ENCODE data around the gene AHCYL1. TPM values are rescaled to one million over a fixed set of nuclear protein-coding genes. Genes with fewer than 3 reads are reported as not detected.

Gene AHCYL1
- total and polyA plus RNA-seq, 12 donors, result 21.9 to 58.9 (median 47.4) TPM

DNA sequence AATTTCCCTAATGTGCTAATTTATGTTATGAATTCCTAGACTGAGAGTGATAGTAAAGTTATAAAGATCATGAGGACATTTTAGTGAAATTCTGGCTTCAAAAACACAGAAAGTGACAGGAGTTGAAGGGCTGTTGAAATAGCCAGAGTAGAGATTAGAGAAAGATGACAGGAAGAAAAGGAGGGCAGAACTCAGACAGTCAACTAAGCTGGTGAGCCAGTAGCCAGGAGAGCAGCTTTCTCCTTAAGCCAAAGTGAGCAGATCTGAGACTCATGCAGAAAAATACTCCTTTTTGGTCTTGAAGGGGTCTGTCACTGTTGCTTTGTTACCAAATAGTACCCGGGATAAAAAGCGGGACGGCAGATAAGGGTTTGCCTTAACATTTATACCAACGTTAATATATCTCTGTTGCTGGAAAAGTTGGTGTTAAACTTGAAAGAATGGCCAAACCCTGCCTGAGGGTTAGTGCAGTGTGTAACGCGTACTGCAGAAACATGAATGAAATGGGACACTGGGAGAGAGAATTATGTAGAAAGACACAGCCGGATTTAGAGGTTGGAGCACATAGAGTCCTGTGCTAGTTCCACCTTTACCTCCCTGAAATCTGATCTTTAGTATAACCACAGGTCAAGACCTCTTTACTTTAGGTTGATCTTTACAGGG lies 12.8 kb downstream of the AHCYL1 start:
- Histone ChIP-seq H3K4me3 (no peak overlapping the region), H3K4me1 (peaks cover 0 to 54% (median 28%) of the 10 kb centered on the region in 9 donors), H3K36me3 (peaks cover 0 to 22% (median 0%) of the 10 kb centered on the region in 9 donors), H3K27me3 (no peaks in the 10 kb centered on the region), H3K27ac (no peak overlapping the region), H3K9me3 (no peaks in the 10 kb centered on the region)
- 66 to 67% methylated on average over 7 of the region's 7 CpGs for WGBS, 2 donors
- intact Hi-C loops (cut with DNase I), result no loop called here
- TF ChIP-seq, protein P1, sequence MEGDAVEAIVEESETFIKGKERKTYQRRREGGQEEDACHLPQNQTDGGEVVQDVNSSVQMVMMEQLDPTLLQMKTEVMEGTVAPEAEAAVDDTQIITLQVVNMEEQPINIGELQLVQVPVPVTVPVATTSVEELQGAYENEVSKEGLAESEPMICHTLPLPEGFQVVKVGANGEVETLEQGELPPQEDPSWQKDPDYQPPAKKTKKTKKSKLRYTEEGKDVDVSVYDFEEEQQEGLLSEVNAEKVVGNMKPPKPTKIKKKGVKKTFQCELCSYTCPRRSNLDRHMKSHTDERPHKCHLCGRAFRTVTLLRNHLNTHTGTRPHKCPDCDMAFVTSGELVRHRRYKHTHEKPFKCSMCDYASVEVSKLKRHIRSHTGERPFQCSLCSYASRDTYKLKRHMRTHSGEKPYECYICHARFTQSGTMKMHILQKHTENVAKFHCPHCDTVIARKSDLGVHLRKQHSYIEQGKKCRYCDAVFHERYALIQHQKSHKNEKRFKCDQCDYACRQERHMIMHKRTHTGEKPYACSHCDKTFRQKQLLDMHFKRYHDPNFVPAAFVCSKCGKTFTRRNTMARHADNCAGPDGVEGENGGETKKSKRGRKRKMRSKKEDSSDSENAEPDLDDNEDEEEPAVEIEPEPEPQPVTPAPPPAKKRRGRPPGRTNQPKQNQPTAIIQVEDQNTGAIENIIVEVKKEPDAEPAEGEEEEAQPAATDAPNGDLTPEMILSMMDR (IDR thresholded peaks at IDR 0.05), result no peak
- peak in 1 of 8 donors; percentile 20 for ATAC-seq
- DNase-seq, result no peak

DNA sequence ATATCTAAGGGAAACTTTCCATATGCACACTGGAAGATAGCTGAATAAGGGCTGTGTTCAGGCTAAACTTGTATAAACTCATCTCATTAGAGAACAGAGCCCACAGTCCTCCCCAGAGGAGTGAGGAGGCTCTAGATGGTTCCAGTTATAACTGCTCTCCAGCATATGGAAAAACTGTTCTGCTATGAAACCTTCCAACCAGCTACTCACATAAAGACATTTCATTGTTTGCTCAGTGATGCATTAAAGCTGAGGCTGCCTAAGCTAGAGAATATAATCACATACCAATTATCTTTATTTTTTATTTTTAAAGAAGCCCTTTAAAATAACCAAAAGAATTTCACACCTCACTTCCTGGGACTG lies 13.3 kb downstream of the AHCYL1 start:
- H3K36me3 ChIP-seq, result peaks cover 0 to 22% (median 0%) of the 10 kb centered on the region in 9 donors
- ATAC-seq (peak in 1 of 8 donors; percentile 28), DNase-seq (no peak)
- H3K27ac ChIP-seq, result no peak overlapping the region
- H3K4me3 ChIP-seq, result no peak overlapping the region
- intact Hi-C loops (cut with DNase I), result no loop called here
- TF ChIP-seq, protein P1 (IDR thresholded peaks at IDR 0.05), result no peak
- H3K9me3 ChIP-seq, result no peaks in the 10 kb centered on the region
- H3K27me3 ChIP-seq, result no peaks in the 10 kb centered on the region
- peaks cover 0 to 57% (median 30%) of the 10 kb centered on the region in 9 donors for H3K4me1 ChIP-seq

DNA sequence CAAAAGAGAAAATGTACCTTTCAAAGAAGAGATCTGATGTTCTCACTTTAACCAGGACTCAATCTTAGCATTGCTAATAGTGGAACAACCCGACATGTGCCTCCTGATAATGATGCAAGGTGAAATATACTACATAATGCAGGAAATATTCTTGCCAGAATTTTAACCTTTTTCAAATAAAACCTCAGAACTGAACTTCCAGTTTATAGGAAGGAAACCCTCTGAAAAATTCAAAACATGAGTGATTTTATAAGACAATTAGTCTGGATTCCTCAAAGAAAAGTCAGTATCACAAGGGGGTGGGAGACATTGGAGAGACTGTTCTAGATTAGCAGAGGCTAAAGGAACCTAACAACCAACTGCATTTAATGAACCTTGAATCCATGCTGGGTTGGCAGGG lies 18.1 kb downstream of the AHCYL1 start:
- Histone ChIP-seq H3K9me3 (no peaks in the 10 kb centered on the region), H3K27ac (peak overlapping the region in 3 of 10 donors; percentile 42 to 75 (median 72)), H3K4me3 (no peak overlapping the region), H3K36me3 (no peaks in the 10 kb centered on the region), H3K4me1 (peaks cover 7 to 64% (median 51%) of the 10 kb centered on the region in 9 donors), H3K27me3 (no peaks in the 10 kb centered on the region)
- no peak for DNase-seq
- TF ChIP-seq, protein P1 (IDR thresholded peaks at IDR 0.05), result no peak
- 81 to 86% methylated on average over 1 of the region's 1 CpG for WGBS, 2 donors
- intact Hi-C loops (cut with DNase I), result no loop called here
- ATAC-seq, result no peak

DNA sequence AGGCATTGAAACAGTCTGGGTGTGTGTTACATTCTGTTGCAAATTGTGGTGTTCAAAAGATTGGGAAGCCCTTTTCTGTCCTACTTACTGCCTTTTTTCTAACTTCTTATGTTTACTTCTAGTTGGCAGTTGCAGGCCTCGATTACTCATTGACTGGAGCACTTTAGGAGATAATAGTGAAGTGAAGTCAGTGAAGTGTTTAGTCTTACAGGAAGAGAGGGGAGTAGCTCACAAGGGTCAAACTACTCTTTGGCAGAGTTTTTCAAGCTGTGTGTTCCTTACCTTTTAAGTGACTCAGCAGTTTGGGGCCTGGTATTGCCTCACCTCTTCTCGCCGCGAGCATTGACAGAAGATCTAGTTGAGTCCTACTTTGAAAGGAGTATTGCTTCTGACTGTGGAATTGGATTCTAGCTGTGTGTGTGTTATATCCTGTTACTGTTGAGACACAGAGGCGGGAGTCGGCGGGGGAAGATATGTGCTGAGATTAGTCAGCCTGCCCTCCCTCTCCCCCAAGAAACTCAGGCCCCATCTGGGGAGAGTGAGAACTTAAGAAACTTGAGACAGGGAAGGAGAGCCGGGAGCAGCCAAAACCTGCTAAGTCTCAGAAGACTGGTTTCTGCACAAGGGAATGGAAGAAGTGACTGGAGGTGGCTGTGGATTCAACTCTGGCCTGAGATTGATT lies 19.3 kb downstream of the AHCYL1 start:
- H3K4me1 ChIP-seq, result peaks cover 7 to 67% (median 55%) of the 10 kb centered on the region in 9 donors

More for the DNA sequence above, 19.3 kb downstream of the AHCYL1 start:
- H3K9me3 ChIP-seq, result no peaks in the 10 kb centered on the region
- H3K27me3 ChIP-seq, result no peaks in the 10 kb centered on the region
- 19 to 36% methylated on average over 8 of the region's 8 CpGs for WGBS, 2 donors
- ATAC-seq, result peak; percentile 63 to 91 (median 76)
- peaks cover 0 to 5% (median 0%) of the 10 kb centered on the region in 9 donors for H3K36me3 ChIP-seq
- H3K4me3 ChIP-seq, result peak overlapping the region in 4 of 10 donors; percentile 7 to 19 (median 10)
- TF ChIP-seq, protein P1 (IDR thresholded peaks at IDR 0.05), result no peak
- intact Hi-C loops (cut with DNase I), result no loop called here
- DNase-seq, result peak; percentile 34 to 48
- peak overlapping the region; percentile 49 to 78 (median 67) for H3K27ac ChIP-seq

Data from heart right ventricle (tissue), 16 donors.